GM18499 (cell line): ENCODE data around the gene COA5.

ENCODE experiments used
- ATAC-seq: cut with Tn5 transposase; IDR thresholded peaks from one replicate; pipeline ENCODE4 v1.9.1; 2021; ENCODE audit warnings: moderate number of reproducible peaks; ENCODE audit not compliant: insufficient read depth, unreplicated experiment

COA5 gene

GRCh38 chr2:98573426-98573825 lies 34.9 kb downstream of the COA5 start:
- ATAC-seq = no peak

DNA sequence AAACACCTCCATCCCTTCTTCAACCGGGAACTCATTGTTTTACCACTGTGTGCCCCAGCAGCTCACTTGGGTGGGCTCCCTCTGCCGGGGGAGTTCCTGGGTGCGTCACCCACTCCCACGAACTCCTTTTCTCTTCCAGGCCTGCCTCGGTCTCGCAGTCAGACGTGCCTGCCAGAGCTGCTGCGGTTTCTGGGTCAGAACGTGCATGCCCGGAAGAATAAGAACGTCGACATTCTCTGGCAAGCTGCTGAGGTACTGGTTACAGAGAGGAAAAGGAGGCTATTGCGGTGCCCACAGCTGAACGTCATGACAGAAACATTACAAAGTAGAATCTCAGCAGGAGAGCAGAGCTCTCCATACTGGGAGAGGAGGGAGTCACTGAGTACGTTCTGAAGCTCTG lies 35.6 kb downstream of the COA5 start:
- no peak for ATAC-seq

DNA sequence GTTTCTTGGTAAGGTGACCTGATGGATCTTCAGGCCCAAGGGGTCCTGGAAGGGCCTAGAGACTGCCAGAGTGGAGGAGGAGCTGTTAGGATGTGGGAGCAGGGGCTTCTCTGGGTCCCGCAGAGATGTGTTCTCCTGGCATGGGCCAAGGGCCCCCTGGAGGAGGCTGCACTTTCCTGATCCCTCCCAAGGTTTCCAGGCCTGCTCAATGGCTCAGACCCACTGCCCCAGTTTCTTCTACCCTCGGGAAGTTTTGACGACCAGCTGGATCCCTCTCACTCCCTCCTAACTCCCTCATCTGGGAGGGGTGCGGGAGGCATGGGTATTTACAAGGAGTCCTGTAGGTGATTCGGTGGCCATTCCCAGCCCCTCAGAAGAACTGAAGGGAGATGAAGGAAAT lies 36.1 kb downstream of the COA5 start:
- no peak for ATAC-seq

GRCh38 chr2:98571796-98572195 lies 36.5 kb downstream of the COA5 start:
- no peak for ATAC-seq

DNA sequence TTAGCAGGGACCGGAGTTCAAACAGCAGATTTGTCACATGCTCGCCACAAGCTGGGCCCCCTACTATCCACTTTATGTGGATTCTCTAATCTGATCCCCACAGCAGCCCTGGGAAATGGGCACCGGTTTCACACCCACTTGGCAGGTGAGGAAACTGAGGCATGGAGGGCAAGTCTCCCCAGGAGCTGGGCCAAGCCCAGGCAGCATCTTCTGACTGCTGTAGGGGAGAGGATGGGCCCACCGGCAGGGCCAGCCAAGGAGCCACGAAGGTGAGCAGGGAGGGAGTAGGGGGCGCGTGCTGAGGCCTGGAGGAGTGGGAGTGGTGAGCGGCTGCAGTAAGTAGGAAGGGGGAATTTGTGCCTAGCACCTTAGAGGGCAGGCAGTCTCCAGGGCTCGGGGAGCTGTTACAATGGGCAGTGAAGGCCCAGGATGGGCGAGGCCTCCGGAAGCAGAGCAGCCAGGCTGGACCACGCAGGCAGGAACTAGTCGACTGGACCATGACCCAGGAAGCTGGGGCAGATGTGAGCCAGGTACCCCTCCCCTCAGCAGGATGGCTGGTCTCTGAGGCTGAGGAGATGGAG lies 37.1 kb downstream of the COA5 start:
- ATAC-seq = no peak

DNA sequence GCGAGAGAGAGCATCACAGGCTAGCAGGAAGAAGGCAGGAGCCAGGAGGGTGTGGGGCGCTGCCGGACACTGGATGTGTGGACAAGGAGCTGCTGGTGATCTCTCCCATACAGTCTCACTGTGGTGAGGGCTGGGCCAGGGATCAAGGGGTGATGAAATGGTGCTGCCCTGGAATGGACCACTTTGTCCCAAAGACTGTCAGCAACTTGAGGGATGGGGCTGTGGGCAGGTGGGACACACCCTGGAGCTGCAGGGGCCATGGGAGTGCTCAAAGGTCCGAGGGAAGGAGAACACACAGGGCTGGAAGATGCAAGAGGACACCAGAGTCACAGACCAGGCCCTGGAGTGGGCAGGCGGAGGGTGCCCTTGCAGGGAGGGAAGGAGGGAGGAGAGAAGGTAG lies 38.0 kb downstream of the COA5 start:
- no peak for ATAC-seq

DNA sequence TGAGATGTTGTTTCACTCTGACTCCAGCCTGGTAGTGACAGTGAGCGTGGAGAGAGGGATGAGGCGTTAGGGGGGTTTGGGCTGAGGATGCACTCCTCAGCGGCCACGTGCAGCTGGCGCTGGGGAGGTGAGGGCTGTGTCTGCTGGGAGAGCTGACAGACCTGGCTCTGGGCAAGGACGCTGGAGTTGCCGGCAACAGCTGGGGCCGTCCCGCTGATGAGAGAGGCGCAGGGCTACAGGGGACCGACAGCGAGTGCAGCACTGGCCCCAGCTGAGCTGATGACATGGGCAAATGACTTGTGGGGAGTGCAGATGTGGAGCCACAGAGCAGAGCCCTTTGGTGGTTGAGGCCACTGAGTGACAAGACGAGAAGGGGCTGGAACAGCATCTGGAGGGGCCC lies 38.4 kb downstream of the COA5 start:
- ATAC-seq = no peak

DNA sequence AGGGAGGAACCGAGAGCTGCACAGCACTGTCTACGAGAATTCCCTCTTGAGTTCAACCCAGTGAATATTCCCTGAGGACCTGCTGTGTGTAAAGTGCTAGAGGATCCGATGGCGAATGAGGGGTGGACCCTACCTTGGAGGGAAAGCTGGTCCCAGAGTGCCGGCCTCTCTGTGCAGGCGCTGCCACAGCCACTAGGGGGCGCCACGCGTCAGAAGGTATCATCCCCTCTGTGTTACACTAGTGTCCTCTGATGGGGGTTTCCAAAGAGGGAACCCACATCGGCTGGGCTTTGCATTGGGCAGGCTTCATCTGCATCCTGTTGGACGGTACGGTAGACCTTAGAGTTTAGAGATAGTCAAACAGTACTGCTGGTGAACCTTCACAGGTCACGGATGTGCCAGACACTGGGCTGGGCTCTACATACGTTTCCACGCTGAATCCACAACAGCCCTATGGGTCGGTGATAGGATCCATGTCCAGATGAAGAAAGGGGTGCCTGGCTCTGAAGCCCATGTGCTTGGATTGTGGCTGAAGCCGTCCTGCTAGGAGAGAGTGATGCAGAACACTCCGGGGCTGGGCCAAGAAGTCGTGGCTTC lies 39.0 kb downstream of the COA5 start:
- no peak for ATAC-seq

DNA sequence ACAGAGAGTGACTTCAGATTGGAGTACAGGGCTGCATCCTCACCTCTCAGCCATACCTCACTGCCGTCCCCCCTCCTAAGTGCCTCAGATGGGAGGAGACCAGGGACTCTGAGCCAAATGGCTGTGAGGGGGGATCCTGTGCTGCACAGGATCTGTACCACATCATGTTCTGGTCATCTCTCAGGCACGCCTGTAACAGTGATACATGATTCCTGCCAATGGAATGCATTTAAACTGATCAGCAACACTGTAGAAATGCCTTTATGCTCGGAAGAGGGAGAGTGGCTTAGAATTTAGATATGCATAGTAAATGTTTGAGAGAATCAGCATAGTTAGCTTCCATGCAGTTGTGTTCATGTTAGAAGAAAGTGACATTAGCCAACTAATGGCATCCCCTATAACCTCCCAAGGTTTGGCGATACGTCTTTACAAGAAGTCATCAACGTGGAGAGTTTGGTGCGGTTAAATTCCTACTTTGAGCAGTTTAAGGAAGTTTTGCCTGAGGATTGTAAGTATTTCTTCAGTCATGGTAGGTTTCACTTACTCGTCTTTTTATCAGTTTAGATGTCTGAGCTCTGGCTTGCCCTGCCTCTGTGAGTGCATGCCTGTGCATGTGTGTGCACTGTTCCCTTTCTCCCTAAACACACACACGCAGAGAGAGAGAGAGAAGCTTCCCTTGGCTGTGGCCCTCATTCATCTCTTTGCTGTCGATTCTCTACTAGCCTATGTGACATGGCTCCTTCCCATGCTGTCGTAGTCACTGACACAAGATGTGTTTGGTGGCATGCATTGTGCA lies 40.0 kb downstream of the COA5 start:
- ATAC-seq = no peak

DNA sequence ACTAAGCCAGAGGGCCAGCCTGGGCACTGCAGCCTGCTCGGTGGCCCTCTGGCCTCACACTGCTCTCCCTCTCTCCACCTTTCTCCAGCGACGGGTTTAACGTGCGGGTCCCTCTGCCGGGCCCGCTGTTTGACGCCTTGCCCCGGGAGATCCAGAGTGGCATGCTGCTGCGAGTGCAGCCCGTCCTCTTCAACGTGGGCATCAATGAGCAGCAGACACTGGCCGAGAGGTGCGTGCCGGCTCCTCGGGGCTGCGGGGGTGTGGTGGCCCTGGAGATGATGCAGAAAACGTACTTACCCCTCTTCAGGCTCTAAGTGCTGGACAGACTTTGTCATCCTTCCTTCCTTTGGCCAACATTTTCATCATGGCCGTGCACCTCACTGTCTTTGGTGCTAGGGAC lies 42.4 kb downstream of the COA5 start:
- ATAC-seq = no peak

GRCh38 chr2:98565286-98565860 lies 42.9 kb downstream of the COA5 start:
- ATAC-seq = no peak

- no peak for ATAC-seq
Observed at GRCh38 chr2:98564541-98565132, 43.7 kb downstream of the COA5 start.

GRCh38 chr2:98563394-98563793 lies 44.9 kb downstream of the COA5 start:
- no peak for ATAC-seq

GRCh38 chr2:98561902-98562695 lies 46.2 kb downstream of the COA5 start:
- no peak for ATAC-seq

DNA sequence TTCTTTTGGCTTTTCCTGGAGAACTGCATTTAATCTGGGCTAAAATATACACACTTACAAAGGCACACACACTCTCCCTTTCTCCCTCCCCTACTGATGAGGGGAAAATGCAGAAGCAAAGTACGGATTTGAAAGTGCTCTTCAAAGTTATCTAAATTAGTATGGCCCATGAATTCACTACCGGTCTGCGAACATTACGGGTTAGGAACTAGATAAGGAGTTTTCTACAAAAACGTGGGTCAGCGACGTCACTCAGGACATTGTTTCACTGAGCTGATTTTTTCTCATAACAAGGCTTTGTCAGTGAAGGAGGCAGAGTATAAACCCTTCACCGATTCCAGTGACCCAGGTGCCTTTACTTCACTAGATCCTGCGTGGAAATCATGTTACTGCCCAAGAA lies 47.3 kb downstream of the COA5 start:
- no peak for ATAC-seq

DNA sequence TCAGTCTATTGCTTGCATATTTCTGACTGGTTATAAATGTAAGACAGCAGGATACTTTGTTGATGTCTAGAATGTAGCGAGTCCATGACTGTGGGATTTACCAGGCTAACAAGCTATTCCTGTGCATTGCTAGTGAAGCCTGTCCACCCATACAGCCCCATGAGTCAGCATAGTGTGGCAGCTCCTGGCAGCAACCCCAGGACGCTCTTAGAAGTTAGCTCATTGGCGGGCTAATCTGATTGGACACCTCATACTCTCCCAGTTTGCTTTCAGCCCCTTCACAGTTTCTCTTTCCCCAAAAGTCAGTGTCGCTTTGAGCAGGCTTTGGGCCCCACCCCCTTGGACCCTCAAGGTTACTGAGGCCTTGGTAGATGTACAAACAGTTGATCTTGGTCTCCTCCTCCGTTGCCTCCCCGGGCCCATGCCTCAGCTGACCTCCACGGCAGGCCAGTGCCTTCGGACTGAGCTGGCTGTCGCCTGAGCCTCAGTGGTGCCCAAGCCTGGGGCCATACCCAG lies 48.0 kb downstream of the COA5 start:
- ATAC-seq = no peak

DNA sequence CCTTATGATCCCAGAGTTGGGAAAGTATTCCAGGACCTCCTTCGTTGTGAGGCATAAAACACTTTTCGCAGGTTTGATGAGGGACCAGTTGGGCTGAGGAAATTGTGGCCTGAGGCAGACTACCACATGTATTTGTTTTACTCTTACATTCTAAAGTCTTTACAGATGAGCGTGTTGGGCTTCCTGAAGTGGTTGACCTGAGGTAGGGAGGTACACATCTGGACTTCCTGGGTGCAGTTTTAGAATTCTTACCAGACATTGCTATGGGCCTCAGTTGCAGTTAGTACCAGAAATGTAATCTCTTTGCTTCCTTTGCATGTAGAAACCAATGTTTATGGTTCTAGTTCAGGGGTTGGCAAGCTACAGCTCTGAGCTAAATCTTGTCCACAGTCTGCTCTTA lies 48.7 kb downstream of the COA5 start:
- ATAC-seq = no peak

GRCh38 chr2:98558852-98559530 lies 49.3 kb downstream of the COA5 start:
- no peak for ATAC-seq

- no peak for ATAC-seq
Observed at GRCh38 chr2:98556344-98557033, 51.8 kb downstream of the COA5 start.
